GM23338 (cell line): ENCODE measurements around the gene ATPAF1. TPM values are rescaled to one million over a fixed set of nuclear protein-coding genes. Genes with fewer than 3 reads are reported as not detected.

Experiments
- ATAC-seq: fragments of 200-7000 bp; cut with Tn5 transposase; 3 replicates; pipeline ENCODE4 v1.9.1; 2020
- DNase-seq: peaks from one replicate; pipeline ENCODE4 v3.0.0-alpha.2; 2015; ENCODE audit warnings: low spot score
- H2AFZ ChIP-seq: fragments of 200-600 bp; sonication (generic); 2 replicates; pipeline ENCODE4 v1.8.0; 2016; ENCODE audit warnings: antibody characterized with exemption, mild to moderate bottlenecking, moderate library complexity
- H3F3A ChIP-seq: fragments of 200-600 bp; sonication (generic); replicated peaks from 2 replicates; pipeline ENCODE4 v1.8.0; 2017; ENCODE audit warnings: antibody characterized with exemption, mixed run types, low read depth
- H3K27ac ChIP-seq: fragments of 200-600 bp; sonication (generic); 2 replicates; pipeline ENCODE4 v1.6.1; 2016; ENCODE audit warnings: low read depth
- H3K27me3 ChIP-seq: fragments of 200-600 bp; sonication (generic); 2 replicates; pipeline ENCODE4 v1.8.0; 2016; ENCODE audit warnings: mild to moderate bottlenecking, mixed run types, moderate library complexity; ENCODE audit not compliant: insufficient read depth
- H3K36me3 ChIP-seq: fragments of 200-600 bp; sonication (generic); 2 replicates; pipeline ENCODE4 v1.8.0; 2016; ENCODE audit warnings: mild to moderate bottlenecking; ENCODE audit not compliant: insufficient read depth
- H3K4me1 ChIP-seq: fragments of 200-600 bp; sonication (generic); 2 replicates; pipeline ENCODE4 v1.8.0; 2016; ENCODE audit warnings: mild to moderate bottlenecking, moderate library complexity; ENCODE audit not compliant: insufficient read depth
- H3K4me2 ChIP-seq: fragments of 200-600 bp; sonication (generic); 2 replicates; pipeline ENCODE4 v1.7.1; 2017; ENCODE audit warnings: mixed run types
- H3K4me3 ChIP-seq: fragments of 200-600 bp; sonication (generic); 2 replicates; pipeline ENCODE4 v1.6.1; 2016; ENCODE audit warnings: mixed run types
- H3K79me2 ChIP-seq: fragments of 200-600 bp; sonication (generic); replicated peaks from 2 replicates; pipeline ENCODE4 v1.8.0; 2017; ENCODE audit warnings: mild to moderate bottlenecking; ENCODE audit not compliant: insufficient read depth
- H3K9me2 ChIP-seq: fragments of 200-600 bp; sonication (generic); 2 replicates; pipeline ENCODE4 v1.8.0; 2017; ENCODE audit not compliant: insufficient read depth
- H4K20me1 ChIP-seq: fragments of 200-600 bp; sonication (generic); replicated peaks from 2 replicates; pipeline ENCODE4 v1.8.0; 2017; ENCODE audit warnings: mild to moderate bottlenecking; ENCODE audit not compliant: insufficient read depth
- H3K27ac Mint-ChIP-seq: 2 replicates; pipeline ENCODE4 v1.8.0; 2020; ENCODE audit warnings: inconsistent platforms, mild to moderate bottlenecking, moderate library complexity, mixed read lengths
- H3K27me3 Mint-ChIP-seq: 3 replicates; pipeline ENCODE4 v1.8.0; 2022; ENCODE audit warnings: low read depth, mild to moderate bottlenecking, moderate library complexity, mixed read lengths, inconsistent platforms; ENCODE audit not compliant: insufficient read depth, poor library complexity
- H3K36me3 Mint-ChIP-seq: 3 replicates; pipeline ENCODE4 v1.8.0; 2021; ENCODE audit warnings: low read depth, mild to moderate bottlenecking, inconsistent platforms, moderate library complexity, mixed read lengths
- H3K4me1 Mint-ChIP-seq: 3 replicates; pipeline ENCODE4 v1.8.0; 2020; ENCODE audit warnings: mild to moderate bottlenecking, inconsistent platforms, mixed read lengths
- H3K4me3 Mint-ChIP-seq: 3 replicates; pipeline ENCODE4 v1.8.0; 2021; ENCODE audit warnings: moderate library complexity, mild to moderate bottlenecking, inconsistent platforms, mixed read lengths
- H3K9me3 Mint-ChIP-seq: 3 replicates; pipeline ENCODE4 v1.8.0; 2020; ENCODE audit warnings: moderate library complexity, mild to moderate bottlenecking, inconsistent platforms, mixed read lengths
- CREB1 ChIP-seq: fragments of 250-450 bp; sonication (Bioruptor Pico); IDR thresholded peaks from 2 replicates; pipeline ENCODE4 v1.5.0; 2020; ENCODE audit warnings: low read depth, mild to moderate bottlenecking, moderate library complexity
- EZH2phosphoT487 ChIP-seq: fragments of 200-600 bp; sonication (generic); IDR thresholded peaks from one replicate; pipeline ENCODE4 v1.8.1; 2018; ENCODE audit warnings: antibody characterized with exemption; ENCODE audit not compliant: unreplicated experiment
- POLR2AphosphoS5 ChIP-seq: IDR thresholded peaks from 2 replicates; pipeline ENCODE4 v1.6.1; 2016; ENCODE audit warnings: antibody characterized with exemption, low read depth
- STAT1 ChIP-seq: IDR thresholded peaks from one replicate; pipeline ENCODE4 v1.6.1; 2016; ENCODE audit warnings: antibody characterized with exemption; ENCODE audit not compliant: unreplicated experiment
- ZNF114 ChIP-seq: fragments of 250-450 bp; sonication (Bioruptor Pico); IDR thresholded peaks from 2 replicates; pipeline ENCODE4 v1.5.0; 2020; ENCODE audit warnings: mild to moderate bottlenecking, moderate library complexity
- ZNF331 ChIP-seq: fragments of 250-450 bp; sonication (Bioruptor Pico); IDR thresholded peaks from 2 replicates; pipeline ENCODE4 v1.5.0; 2020; ENCODE audit warnings: low read depth, mild to moderate bottlenecking, moderate library complexity
- polyA plus RNA-seq: library from polyadenylated mRNA; unstranded; fragments of >200 nt; fragmentation: Nextera tagmentation; extraction: Ambion mirVana; gene quantifications from 2 replicates; pipeline ENCODE4 v1.2.1, GENCODE V29; 2016
- total RNA-seq: library from RNA; depleted of rRNA; stranded (reverse); fragments of >200 nt; shearing (Covaris generic); gene quantifications from 2 replicates; pipeline ENCODE4 v1.2.3, GENCODE V29; 2014
- TF ChIP-seq, protein P1 (sequence below): fragments of 250-450 bp; sonication (Bioruptor Pico); IDR thresholded peaks from 2 replicates; pipeline ENCODE4 v1.5.0; 2020; ENCODE audit warnings: mild to moderate bottlenecking, moderate library complexity
- TF ChIP-seq, protein P2 (sequence below): IDR thresholded peaks from 2 replicates; pipeline ENCODE4 v1.6.1; 2016; ENCODE audit warnings: antibody characterized with exemption
- TF ChIP-seq, protein P3 (sequence below), 2 experiments: fragments of 200-600 bp in 1 of 2; sonication (generic) in 1 of 2; conservative IDR thresholded peaks; 2 replicates each; pipeline versions ENCODE4 v1.5.1 to v1.6.1; 2016 to 2017; ENCODE audit warnings: antibody characterized with exemption in 2 of 2, low read depth in 2 of 2, mild to moderate bottlenecking in 2 of 2, moderate library complexity in 1 of 2

The ATPAF1 gene
- total and polyA plus RNA-seq, 2 experiments from 2014 or later: 41.2 to 67.6 TPM

DNA sequence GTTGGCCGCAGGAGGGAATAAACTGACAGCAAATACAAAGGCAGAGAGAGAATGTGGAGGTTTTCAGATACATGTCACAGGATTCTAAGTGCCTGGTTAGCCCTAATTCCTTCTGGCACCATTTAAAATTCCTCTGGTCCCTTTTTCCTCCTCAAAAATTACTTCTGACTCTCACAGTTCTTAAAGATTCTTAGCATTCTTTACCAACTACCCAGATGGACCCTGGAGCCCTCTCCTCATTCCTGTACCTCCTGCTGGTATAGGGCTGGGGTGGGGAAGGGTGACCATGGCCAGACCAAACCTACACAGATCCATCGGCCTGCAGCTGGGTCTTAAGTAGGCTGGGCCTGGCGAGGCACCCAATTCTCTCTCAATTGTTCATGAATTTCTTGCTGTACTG is 71.3 kb downstream of the ATPAF1 start:
- Histone ChIP-seq H3K9me2 (no peaks in the 10 kb centered on the region), H3K79me2 (no peaks in the 10 kb centered on the region), H3K4me2 (no peak overlapping the region), H2AFZ (no peak overlapping the region), H3K27ac (no peak overlapping the region), H3K4me1 (no peaks in the 10 kb centered on the region; the same call in 1 of the 2 replicates), H3K4me3 (no peak overlapping the region), H3K27me3 (no peaks in the 10 kb centered on the region), H3K36me3 (no peaks in the 10 kb centered on the region; the same call in 1 of the 2 replicates), H3F3A (no peaks in the 10 kb centered on the region), H4K20me1 (no peaks in the 10 kb centered on the region)
- Mint-ChIP-seq H3K36me3 (peaks cover 8% of the 10 kb centered on the region; the same call in 1 of the 3 replicates), H3K4me3 (no peak overlapping the region), H3K27ac (no peak overlapping the region), H3K9me3 (no peaks in the 10 kb centered on the region), H3K27me3 (peaks cover 3% of the 10 kb centered on the region), H3K4me1 (peaks cover 7% of the 10 kb centered on the region)
- DNase-seq (no peak), ATAC-seq (no peak)
- TF ChIP-seq ZNF331 (no peak), STAT1 (no peak), CREB1 (CRISPR knock-in tag) (no peak), EZH2phosphoT487 (no peak), ZNF114 (no peak), POLR2AphosphoS5 (no peak)
- TF ChIP-seq, protein P1, sequence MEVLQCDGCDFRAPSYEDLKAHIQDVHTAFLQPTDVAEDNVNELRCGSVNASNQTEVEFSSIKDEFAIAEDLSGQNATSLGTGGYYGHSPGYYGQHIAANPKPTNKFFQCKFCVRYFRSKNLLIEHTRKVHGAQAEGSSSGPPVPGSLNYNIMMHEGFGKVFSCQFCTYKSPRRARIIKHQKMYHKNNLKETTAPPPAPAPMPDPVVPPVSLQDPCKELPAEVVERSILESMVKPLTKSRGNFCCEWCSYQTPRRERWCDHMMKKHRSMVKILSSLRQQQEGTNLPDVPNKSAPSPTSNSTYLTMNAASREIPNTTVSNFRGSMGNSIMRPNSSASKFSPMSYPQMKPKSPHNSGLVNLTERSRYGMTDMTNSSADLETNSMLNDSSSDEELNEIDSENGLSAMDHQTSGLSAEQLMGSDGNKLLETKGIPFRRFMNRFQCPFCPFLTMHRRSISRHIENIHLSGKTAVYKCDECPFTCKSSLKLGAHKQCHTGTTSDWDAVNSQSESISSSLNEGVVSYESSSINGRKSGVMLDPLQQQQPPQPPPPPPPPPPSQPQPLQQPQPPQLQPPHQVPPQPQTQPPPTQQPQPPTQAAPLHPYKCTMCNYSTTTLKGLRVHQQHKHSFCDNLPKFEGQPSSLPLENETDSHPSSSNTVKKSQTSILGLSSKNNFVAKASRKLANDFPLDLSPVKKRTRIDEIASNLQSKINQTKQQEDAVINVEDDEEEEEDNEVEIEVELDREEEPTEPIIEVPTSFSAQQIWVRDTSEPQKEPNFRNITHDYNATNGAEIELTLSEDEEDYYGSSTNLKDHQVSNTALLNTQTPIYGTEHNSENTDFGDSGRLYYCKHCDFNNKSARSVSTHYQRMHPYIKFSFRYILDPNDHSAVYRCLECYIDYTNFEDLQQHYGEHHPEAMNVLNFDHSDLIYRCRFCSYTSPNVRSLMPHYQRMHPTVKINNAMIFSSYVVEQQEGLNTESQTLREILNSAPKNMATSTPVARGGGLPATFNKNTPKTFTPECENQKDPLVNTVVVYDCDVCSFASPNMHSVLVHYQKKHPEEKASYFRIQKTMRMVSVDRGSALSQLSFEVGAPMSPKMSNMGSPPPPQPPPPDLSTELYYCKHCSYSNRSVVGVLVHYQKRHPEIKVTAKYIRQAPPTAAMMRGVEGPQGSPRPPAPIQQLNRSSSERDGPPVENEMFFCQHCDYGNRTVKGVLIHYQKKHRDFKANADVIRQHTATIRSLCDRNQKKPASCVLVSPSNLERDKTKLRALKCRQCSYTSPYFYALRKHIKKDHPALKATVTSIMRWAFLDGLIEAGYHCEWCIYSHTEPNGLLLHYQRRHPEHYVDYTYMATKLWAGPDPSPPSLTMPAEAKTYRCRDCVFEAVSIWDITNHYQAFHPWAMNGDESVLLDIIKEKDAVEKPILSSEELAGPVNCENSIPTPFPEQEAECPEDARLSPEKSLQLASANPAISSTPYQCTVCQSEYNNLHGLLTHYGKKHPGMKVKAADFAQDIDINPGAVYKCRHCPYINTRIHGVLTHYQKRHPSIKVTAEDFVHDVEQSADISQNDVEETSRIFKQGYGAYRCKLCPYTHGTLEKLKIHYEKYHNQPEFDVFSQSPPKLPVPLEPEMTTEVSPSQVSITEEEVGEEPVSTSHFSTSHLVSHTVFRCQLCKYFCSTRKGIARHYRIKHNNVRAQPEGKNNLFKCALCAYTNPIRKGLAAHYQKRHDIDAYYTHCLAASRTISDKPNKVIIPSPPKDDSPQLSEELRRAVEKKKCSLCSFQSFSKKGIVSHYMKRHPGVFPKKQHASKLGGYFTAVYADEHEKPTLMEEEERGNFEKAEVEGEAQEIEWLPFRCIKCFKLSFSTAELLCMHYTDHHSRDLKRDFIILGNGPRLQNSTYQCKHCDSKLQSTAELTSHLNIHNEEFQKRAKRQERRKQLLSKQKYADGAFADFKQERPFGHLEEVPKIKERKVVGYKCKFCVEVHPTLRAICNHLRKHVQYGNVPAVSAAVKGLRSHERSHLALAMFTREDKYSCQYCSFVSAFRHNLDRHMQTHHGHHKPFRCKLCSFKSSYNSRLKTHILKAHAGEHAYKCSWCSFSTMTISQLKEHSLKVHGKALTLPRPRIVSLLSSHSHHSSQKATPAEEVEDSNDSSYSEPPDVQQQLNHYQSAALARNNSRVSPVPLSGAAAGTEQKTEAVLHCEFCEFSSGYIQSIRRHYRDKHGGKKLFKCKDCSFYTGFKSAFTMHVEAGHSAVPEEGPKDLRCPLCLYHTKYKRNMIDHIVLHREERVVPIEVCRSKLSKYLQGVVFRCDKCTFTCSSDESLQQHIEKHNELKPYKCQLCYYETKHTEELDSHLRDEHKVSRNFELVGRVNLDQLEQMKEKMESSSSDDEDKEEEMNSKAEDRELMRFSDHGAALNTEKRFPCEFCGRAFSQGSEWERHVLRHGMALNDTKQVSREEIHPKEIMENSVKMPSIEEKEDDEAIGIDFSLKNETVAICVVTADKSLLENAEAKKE (CRISPR knock-in tag): no peak
- TF ChIP-seq, protein P2, sequence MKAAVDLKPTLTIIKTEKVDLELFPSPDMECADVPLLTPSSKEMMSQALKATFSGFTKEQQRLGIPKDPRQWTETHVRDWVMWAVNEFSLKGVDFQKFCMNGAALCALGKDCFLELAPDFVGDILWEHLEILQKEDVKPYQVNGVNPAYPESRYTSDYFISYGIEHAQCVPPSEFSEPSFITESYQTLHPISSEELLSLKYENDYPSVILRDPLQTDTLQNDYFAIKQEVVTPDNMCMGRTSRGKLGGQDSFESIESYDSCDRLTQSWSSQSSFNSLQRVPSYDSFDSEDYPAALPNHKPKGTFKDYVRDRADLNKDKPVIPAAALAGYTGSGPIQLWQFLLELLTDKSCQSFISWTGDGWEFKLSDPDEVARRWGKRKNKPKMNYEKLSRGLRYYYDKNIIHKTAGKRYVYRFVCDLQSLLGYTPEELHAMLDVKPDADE: no peak
- TF ChIP-seq, protein P3, sequence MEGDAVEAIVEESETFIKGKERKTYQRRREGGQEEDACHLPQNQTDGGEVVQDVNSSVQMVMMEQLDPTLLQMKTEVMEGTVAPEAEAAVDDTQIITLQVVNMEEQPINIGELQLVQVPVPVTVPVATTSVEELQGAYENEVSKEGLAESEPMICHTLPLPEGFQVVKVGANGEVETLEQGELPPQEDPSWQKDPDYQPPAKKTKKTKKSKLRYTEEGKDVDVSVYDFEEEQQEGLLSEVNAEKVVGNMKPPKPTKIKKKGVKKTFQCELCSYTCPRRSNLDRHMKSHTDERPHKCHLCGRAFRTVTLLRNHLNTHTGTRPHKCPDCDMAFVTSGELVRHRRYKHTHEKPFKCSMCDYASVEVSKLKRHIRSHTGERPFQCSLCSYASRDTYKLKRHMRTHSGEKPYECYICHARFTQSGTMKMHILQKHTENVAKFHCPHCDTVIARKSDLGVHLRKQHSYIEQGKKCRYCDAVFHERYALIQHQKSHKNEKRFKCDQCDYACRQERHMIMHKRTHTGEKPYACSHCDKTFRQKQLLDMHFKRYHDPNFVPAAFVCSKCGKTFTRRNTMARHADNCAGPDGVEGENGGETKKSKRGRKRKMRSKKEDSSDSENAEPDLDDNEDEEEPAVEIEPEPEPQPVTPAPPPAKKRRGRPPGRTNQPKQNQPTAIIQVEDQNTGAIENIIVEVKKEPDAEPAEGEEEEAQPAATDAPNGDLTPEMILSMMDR (conservative IDR thresholded peaks at IDR 0.05; ENCODE audit: low read depth in 2 of 2): no peak
